Smooth muscle cell (in vitro differentiated cells): ENCODE data around the gene ADAMTS9. TPM values are rescaled to one million over a fixed set of nuclear protein-coding genes. Genes with fewer than 3 reads are reported as not detected.

Experiments used
- DNase-seq: peaks from one replicate; lab custom pipeline; 2025; ENCODE audit not compliant: unreplicated experiment; lab: John Stamatoyannopoulos, UW
- H2AFZ ChIP-seq: fragments of 200-600 bp; sonication (generic); 2 replicates; pipeline ENCODE4 v1.6.0; 2016; ENCODE audit warnings: antibody characterized with exemption, low read depth, mild to moderate bottlenecking
- H3F3A ChIP-seq: fragments of 200-600 bp; sonication (generic); 2 replicates; pipeline ENCODE4 v1.6.0; 2017; ENCODE audit warnings: antibody characterized with exemption, low read depth
- H3K27ac ChIP-seq: fragments of 200-600 bp; sonication (generic); 2 replicates; pipeline ENCODE4 v1.5.1; 2016; ENCODE audit warnings: low read depth, mild to moderate bottlenecking
- H3K27me3 ChIP-seq: fragments of 200-600 bp; sonication (generic); 2 replicates; pipeline ENCODE4 v1.6.1; 2016; ENCODE audit warnings: low read depth, mild to moderate bottlenecking
- H3K36me3 ChIP-seq: fragments of 200-600 bp; sonication (generic); 2 replicates; pipeline ENCODE4 v1.5.1; 2016; ENCODE audit warnings: low read depth
- H3K4me1 ChIP-seq: fragments of 200-600 bp; sonication (generic); 2 replicates; pipeline ENCODE4 v1.5.1; 2016; ENCODE audit warnings: low read depth
- H3K4me2 ChIP-seq: fragments of 200-600 bp; sonication (generic); 2 replicates; pipeline ENCODE4 v1.6.0; 2016; ENCODE audit warnings: mild to moderate bottlenecking
- H3K4me3 ChIP-seq: fragments of 200-600 bp; sonication (generic); 2 replicates; pipeline ENCODE4 v1.5.1; 2016; ENCODE audit warnings: mild to moderate bottlenecking
- H3K79me2 ChIP-seq: fragments of 200-600 bp; sonication (generic); 2 replicates; pipeline ENCODE4 v1.6.0; 2016; ENCODE audit warnings: low read depth, mild to moderate bottlenecking
- H3K9ac ChIP-seq: fragments of 200-600 bp; sonication (generic); 2 replicates; pipeline ENCODE4 v1.6.0; 2016; ENCODE audit warnings: low read depth
- H3K9me3 ChIP-seq: fragments of 200-600 bp; sonication (generic); replicated peaks from 2 replicates; pipeline ENCODE4 v1.5.1; 2016; ENCODE audit warnings: low read depth
- H4K20me1 ChIP-seq: fragments of 200-600 bp; sonication (generic); 2 replicates; pipeline ENCODE4 v1.6.0; 2016; ENCODE audit warnings: low read depth
- CTCF ChIP-seq: fragments of 200-600 bp; sonication (generic); IDR thresholded peaks from 2 replicates; pipeline ENCODE4 v1.5.1; 2017; ENCODE audit warnings: borderline replicate concordance, mild to moderate bottlenecking, antibody characterized with exemption; ENCODE audit not compliant: insufficient read depth, poor library complexity, severe bottlenecking
- WGBS: methylation state at CpG from one replicate; pipeline ENCODE4 v1.1.7; 2016; ENCODE audit warnings: low lambda C conversion rate; 5-methylcytosine and 5-hydroxymethylcytosine counted together
- polyA plus RNA-seq: library from polyadenylated mRNA; unstranded; fragments of >200 nt; fragmentation: Nextera tagmentation; extraction: Ambion mirVana; gene quantifications from 2 replicates; pipeline ENCODE4 v1.2.1, GENCODE V29; 2016
- total RNA-seq: library from RNA; depleted of rRNA; stranded (reverse); fragments of >200 nt; gene quantifications from 2 replicates; pipeline ENCODE4 v1.2.3, GENCODE V29; 2014

Gene ADAMTS9
- total and polyA plus RNA-seq, 2 experiments from 2014 or later, result 18.7 to 66.6 TPM

GRCh38 chr3:64627471-64628321, 60.1 kb downstream of the ADAMTS9 start:
- Histone ChIP-seq H3K36me3 (peaks cover 15% of the 10 kb centered on the region), H3K9ac (no peak overlapping the region), H3K4me2 (no peak overlapping the region), H3K4me1 (peaks cover 37% of the 10 kb centered on the region), H3K4me3 (no peak overlapping the region), H3K27me3 (no peaks in the 10 kb centered on the region), H3K9me3 (no peaks in the 10 kb centered on the region), H3F3A (peaks cover 6% of the 10 kb centered on the region), H3K27ac (no peak overlapping the region), H4K20me1 (no peaks in the 10 kb centered on the region), H3K79me2 (no peaks in the 10 kb centered on the region), H2AFZ (no peak overlapping the region)
- no peak for DNase-seq
- TF ChIP-seq CTCF, result no peak
- WGBS, result 58% methylated on average over 7 of the region's 7 CpGs

GRCh38 chr3:64627042-64627441, 60.8 kb downstream of the ADAMTS9 start:
- Histone ChIP-seq H3K4me1 (peaks cover 37% of the 10 kb centered on the region), H3K9me3 (no peaks in the 10 kb centered on the region), H3K27ac (no peak overlapping the region), H3K4me2 (no peak overlapping the region), H3K9ac (no peak overlapping the region), H3K79me2 (no peaks in the 10 kb centered on the region), H4K20me1 (no peaks in the 10 kb centered on the region), H3F3A (peaks cover 6% of the 10 kb centered on the region), H3K4me3 (no peak overlapping the region), H2AFZ (no peak overlapping the region), H3K36me3 (peaks cover 14% of the 10 kb centered on the region), H3K27me3 (no peaks in the 10 kb centered on the region)
- 97% methylated on average over 5 of the region's 5 CpGs for WGBS
- DNase-seq, result no peak
- no peak for TF ChIP-seq CTCF

DNA sequence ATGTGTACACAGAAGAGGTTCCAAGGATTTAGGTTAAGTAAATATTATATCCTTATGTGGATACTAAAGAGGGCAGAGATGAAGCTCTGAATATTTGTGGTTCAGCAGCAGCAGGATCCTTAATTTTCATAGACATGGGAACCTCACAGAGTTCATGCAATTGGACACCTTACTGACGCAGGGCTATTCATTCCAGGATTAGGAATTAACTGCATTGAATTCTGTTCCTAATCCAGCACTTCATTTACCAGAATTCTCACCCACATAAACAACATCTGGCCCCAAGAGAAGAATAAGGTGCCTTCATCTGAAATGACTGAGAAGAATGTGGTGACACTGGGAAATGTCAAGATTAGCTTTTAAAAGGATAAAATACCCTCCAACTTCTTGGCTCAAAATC, 62.4 kb downstream of the ADAMTS9 start:
- H3K9ac ChIP-seq, result no peak overlapping the region
- H2AFZ ChIP-seq, result no peak overlapping the region
- peaks cover 19% of the 10 kb centered on the region for H3K36me3 ChIP-seq
- TF ChIP-seq CTCF, result no peak
- no peaks in the 10 kb centered on the region for H4K20me1 ChIP-seq
- H3F3A ChIP-seq, result peaks cover 6% of the 10 kb centered on the region
- H3K79me2 ChIP-seq, result no peaks in the 10 kb centered on the region
- no peak overlapping the region for H3K4me3 ChIP-seq
- no peaks in the 10 kb centered on the region for H3K27me3 ChIP-seq
- H3K4me1 ChIP-seq, result peaks cover 37% of the 10 kb centered on the region
- H3K9me3 ChIP-seq, result no peaks in the 10 kb centered on the region
- no peak overlapping the region for H3K27ac ChIP-seq
- 67% methylated on average over 1 of the region's 1 CpG for WGBS
- no peak for DNase-seq
- H3K4me2 ChIP-seq, result no peak overlapping the region

GRCh38 chr3:64623125-64623524, 64.7 kb downstream of the ADAMTS9 start:
- no peak for DNase-seq
- H3F3A ChIP-seq, result peaks cover 1% of the 10 kb centered on the region
- H3K4me1 ChIP-seq, result peaks cover 31% of the 10 kb centered on the region
- no peaks in the 10 kb centered on the region for H3K79me2 ChIP-seq
- 46% methylated on average over 2 of the region's 2 CpGs for WGBS
- TF ChIP-seq CTCF, result no peak
- no peak overlapping the region for H3K9ac ChIP-seq
- no peaks in the 10 kb centered on the region for H3K27me3 ChIP-seq
- no peaks in the 10 kb centered on the region for H4K20me1 ChIP-seq
- no peak overlapping the region for H3K4me2 ChIP-seq
- H3K27ac ChIP-seq, result no peak overlapping the region
- no peak overlapping the region for H2AFZ ChIP-seq
- no peak overlapping the region for H3K4me3 ChIP-seq
- peaks cover 23% of the 10 kb centered on the region for H3K36me3 ChIP-seq
- no peaks in the 10 kb centered on the region for H3K9me3 ChIP-seq
